Natural killer cell (primary cell): ENCODE measurements around the gene DZIP1L. TPM values are rescaled to one million over a fixed set of nuclear protein-coding genes. Genes with fewer than 3 reads are reported as not detected.

Experiments
- ATAC-seq, 3 donors: fragments of 150-1000 bp in 2 of 3; fragments of 200-7000 bp in 1 of 3; cut with Tn5 transposase; 1 replicate in 1 of 3; 2 replicates in 2 of 3; pipeline ENCODE4 v1.10.0; 2021; ENCODE audit warnings: mild to moderate bottlenecking in 2 of 3, moderate library complexity in 2 of 3
- DNase-seq, 2 donors: peaks; one replicate each; pipeline versions ENCODE4 v3.0.0 to v3.0.0-alpha.2; 2013 to 2021; ENCODE audit warnings: mixed read lengths in 1 of 2
- H3K27ac ChIP-seq: one replicate; pipeline ENCODE4 v1.5.1; 2013; ENCODE audit warnings: mild to moderate bottlenecking, low read length
- H3K27me3 ChIP-seq: one replicate; pipeline ENCODE4 v1.6.1; 2013; ENCODE audit warnings: low read length; ENCODE audit not compliant: control insufficient read depth, insufficient read depth
- H3K36me3 ChIP-seq: one replicate; pipeline ENCODE4 v1.6.1; 2013; ENCODE audit warnings: low read length; ENCODE audit not compliant: control insufficient read depth, insufficient read depth
- H3K4me1 ChIP-seq: one replicate; pipeline ENCODE4 v1.6.1; 2013; ENCODE audit warnings: low read length; ENCODE audit not compliant: control insufficient read depth, insufficient read depth
- H3K4me3 ChIP-seq: one replicate; pipeline ENCODE4 v1.5.1; 2013; ENCODE audit warnings: low read length
- H3K9me3 ChIP-seq: one replicate; pipeline ENCODE4 v1.6.1; 2013; ENCODE audit warnings: low read length; ENCODE audit not compliant: control insufficient read depth, insufficient read depth
- H3K27ac Mint-ChIP-seq, 2 donors: one replicate each; pipeline ENCODE4 v1.8.0; 2022; ENCODE audit warnings: mild to moderate bottlenecking in 2 of 2, mixed read lengths in 2 of 2, moderate library complexity in 1 of 2
- H3K27me3 Mint-ChIP-seq, 2 donors: one replicate each; pipeline ENCODE4 v1.8.0; 2022; ENCODE audit warnings: low read depth in 2 of 2, mixed read lengths in 2 of 2
- H3K36me3 Mint-ChIP-seq: one replicate; pipeline ENCODE4 v1.8.0; 2022; ENCODE audit warnings: mixed read lengths
- H3K4me1 Mint-ChIP-seq, 2 donors: one replicate each; pipeline ENCODE4 v1.8.0; 2022; ENCODE audit warnings: mixed read lengths in 2 of 2
- H3K4me3 Mint-ChIP-seq: one replicate; pipeline ENCODE4 v1.8.0; 2022; ENCODE audit warnings: mild to moderate bottlenecking, moderate library complexity, mixed read lengths
- H3K9me3 Mint-ChIP-seq, 2 donors: one replicate each; pipeline ENCODE4 v1.8.0; 2022; ENCODE audit warnings: mixed read lengths in 2 of 2
- CTCF ChIP-seq: fragments of 200-600 bp; IDR thresholded peaks from one replicate; pipeline ENCODE4 v1.8.0; 2022; ENCODE audit warnings: antibody characterized with exemption
- WGBS: methylation state at CpG from one replicate; pipeline ENCODE4 v1.1.7; 2013; ENCODE audit warnings: missing lambda C conversion rate; ENCODE audit not compliant: insufficient coverage; 5-methylcytosine and 5-hydroxymethylcytosine counted together
- intact Hi-C: fragments of 100-400 bp; cut with micrococcal nuclease; formaldehyde crosslinking; loops from one replicate; pipeline ENCODE4 v1.14.2; 2022
- total RNA-seq, 4 donors: library from RNA; stranded (reverse); fragments of 120-200 nt in 1 of 4; gene quantifications; one replicate each; pipeline versions ENCODE4 v1.2.3 to v1.2.4, GENCODE V29; 2013 to 2022

DZIP1L gene
- total RNA-seq, result not detected
- 0.20 TPM for total RNA-seq (2013)

GRCh38 chr3:138114988-138115971, at the start of gene DZIP1L:
DZIP1L (minus strand) TSS chr3:138115608; CDS start chr3:138103971, 11,637 bp downstream.
- Histone ChIP-seq H3K4me1 (peaks cover 13% of the 10 kb centered on the region), H3K36me3 (no peaks in the 10 kb centered on the region), H3K27ac (no peak within 1 kb of the TSS), H3K9me3 (no peaks in the 10 kb centered on the region), H3K4me3 (peak within 1 kb of the TSS; percentile 44), H3K27me3 (peaks cover 10% of the 10 kb centered on the region)
- peak; percentile 57 to 90 (median 78) for ATAC-seq
- H3K4me3 Mint-ChIP-seq, result peak within 1 kb of the TSS; percentile 80
- H3K36me3 Mint-ChIP-seq, result no peaks in the 10 kb centered on the region
- WGBS, result 2% methylated on average over 86 of the region's 86 CpGs
- DNase-seq, result peak in 1 of 2 donors; percentile 39
- TF ChIP-seq CTCF, result no peak
- no peaks in the 10 kb centered on the region for H3K9me3 Mint-ChIP-seq
- H3K4me1 Mint-ChIP-seq, result peaks cover 0 to 10% of the 10 kb centered on the region in 2 donors
- intact Hi-C loops, result no loop called here
- no peak within 1 kb of the TSS for H3K27ac Mint-ChIP-seq
- H3K27me3 Mint-ChIP-seq, result peaks cover 37 to 39% of the 10 kb centered on the region in 2 donors

DNA sequence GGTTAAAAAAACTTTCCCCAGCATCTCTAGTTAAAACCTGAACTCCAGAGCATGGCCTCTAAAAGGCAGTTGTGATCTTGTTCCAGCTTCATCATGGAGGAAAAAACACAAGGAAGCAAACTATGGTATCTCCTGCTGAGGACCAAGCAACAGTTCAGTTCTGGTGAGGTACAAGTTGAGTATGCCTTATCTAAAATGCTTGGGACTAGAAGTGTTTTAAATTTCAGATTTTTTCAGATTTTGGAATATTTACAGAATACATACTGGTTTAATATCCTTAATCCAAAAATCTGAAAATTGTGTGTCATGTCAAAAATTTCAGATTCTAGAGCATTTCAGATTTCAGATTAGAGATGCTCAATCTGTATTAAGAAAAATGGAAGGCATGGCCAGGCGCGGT, 49.7 kb upstream of the DZIP1L start:
- Histone ChIP-seq H3K9me3 (no peaks in the 10 kb centered on the region), H3K27me3 (no peaks in the 10 kb centered on the region), H3K27ac (no peak overlapping the region), H3K4me1 (no peaks in the 10 kb centered on the region), H3K36me3 (peaks cover 58% of the 10 kb centered on the region), H3K4me3 (no peak overlapping the region)
- 100% methylated on average over 2 of the region's 2 CpGs for WGBS
- intact Hi-C loops, result no loop called here
- H3K9me3 Mint-ChIP-seq, result no peaks in the 10 kb centered on the region
- no peak for TF ChIP-seq CTCF
- ATAC-seq (no peak), DNase-seq (no peak)
- H3K4me1 Mint-ChIP-seq, result peaks cover 5 to 8% of the 10 kb centered on the region in 2 donors
- no peak overlapping the region for H3K4me3 Mint-ChIP-seq
- no peak overlapping the region for H3K27ac Mint-ChIP-seq
- H3K27me3 Mint-ChIP-seq, result no peaks in the 10 kb centered on the region
- peaks cover 21% of the 10 kb centered on the region for H3K36me3 Mint-ChIP-seq

- Mint-ChIP-seq H3K27me3 (peaks cover 0 to 9% of the 10 kb centered on the region in 2 donors), H3K4me1 (no peaks in the 10 kb centered on the region), H3K36me3 (peaks cover 18% of the 10 kb centered on the region), H3K9me3 (peaks cover 7 to 8% of the 10 kb centered on the region in 2 donors), H3K27ac (no peak overlapping the region), H3K4me3 (no peak overlapping the region)
- no peak for DNase-seq
- H3K4me3 ChIP-seq, result no peak overlapping the region
- no peaks in the 10 kb centered on the region for H3K27me3 ChIP-seq
- H3K4me1 ChIP-seq, result no peaks in the 10 kb centered on the region
- H3K9me3 ChIP-seq, result no peaks in the 10 kb centered on the region
- ATAC-seq, result no peak
- intact Hi-C loops, result no loop called here
- TF ChIP-seq CTCF, result no peak
- peaks cover 14% of the 10 kb centered on the region for H3K36me3 ChIP-seq
- H3K27ac ChIP-seq, result no peak overlapping the region
- WGBS, result 96% methylated on average over 4 of the region's 4 CpGs
Observed at GRCh38 chr3:138157743-138158142, 42.3 kb upstream of the DZIP1L start.
